ENCODE measurements around the gene DYSF. TPM values are rescaled to one million over a fixed set of nuclear protein-coding genes. Genes with fewer than 3 reads are reported as not detected.

DYSF gene
- total and polyA plus RNA-seq, 9 donors = 2.3 to 16.5 (median 5.1) TPM

GRCh38 chr2:71690876-71691475, 237.6 kb downstream of the DYSF start:
- no peak overlapping the region for H3K27ac ChIP-seq
- no peaks in the 10 kb centered on the region for H3K27me3 ChIP-seq
- H3K4me3 ChIP-seq = no peak overlapping the region
- 71 to 77% (median 76%) methylated on average over 12 of the region's 12 CpGs for WGBS, 3 donors
- H3K36me3 ChIP-seq = no peaks in the 10 kb centered on the region
- peak in 1 of 5 donors; percentile 7 for DNase-seq
- intact Hi-C loops (cut with DNase I) = no loop called here
- no peaks in the 10 kb centered on the region for H3K4me1 ChIP-seq (ENCODE audit: insufficient read depth)
- no peaks in the 10 kb centered on the region for H3K9me3 ChIP-seq
- TF ChIP-seq EP300 (IDR thresholded peaks at IDR 0.05) (no peak), POLR2A (IDR thresholded peaks at IDR 0.05) (no peak), CTCF (IDR thresholded peaks at IDR 0.05) (no peak)

- WGBS, 3 donors = 61 to 66% (median 63%) methylated on average over 24 of the region's 24 CpGs
Measured at GRCh38 chr2:71691747-71692441, 238.5 kb downstream of the DYSF start.

GRCh38 chr2:71692621-71693277, 239.4 kb downstream of the DYSF start:
- intact Hi-C loops (cut with DNase I) = no loop called here
- no peaks in the 10 kb centered on the region for H3K9me3 ChIP-seq
- no peaks in the 10 kb centered on the region for H3K36me3 ChIP-seq
- TF ChIP-seq CTCF (IDR thresholded peaks at IDR 0.05) (no peak), POLR2A (IDR thresholded peaks at IDR 0.05) (no peak), EP300 (IDR thresholded peaks at IDR 0.05) (no peak)
- no peaks in the 10 kb centered on the region for H3K27me3 ChIP-seq
- H3K27ac ChIP-seq = no peak overlapping the region
- no peak overlapping the region for H3K4me3 ChIP-seq
- H3K4me1 ChIP-seq (ENCODE audit: insufficient read depth) = no peaks in the 10 kb centered on the region
- WGBS, 3 donors = 75 to 83% (median 81%) methylated on average over 10 of the region's 10 CpGs
- peak in 1 of 5 donors; percentile 5 for DNase-seq

More at GRCh38 chr2:71691747-71692441, 238.5 kb downstream of the DYSF start:
- Histone ChIP-seq H3K4me3 (no peak overlapping the region), H3K27ac (no peak overlapping the region), H3K4me1 (ENCODE audit: insufficient read depth) (no peaks in the 10 kb centered on the region), H3K36me3 (no peaks in the 10 kb centered on the region), H3K27me3 (no peaks in the 10 kb centered on the region), H3K9me3 (no peaks in the 10 kb centered on the region)
- TF ChIP-seq EP300 (IDR thresholded peaks at IDR 0.05) (no peak), CTCF (IDR thresholded peaks at IDR 0.05) (no peak), POLR2A (IDR thresholded peaks at IDR 0.05) (no peak)
- peak in 1 of 5 donors; percentile 31 for DNase-seq
- intact Hi-C loops (cut with DNase I) = no loop called here

GRCh38 chr2:71693286-71694270, 240.2 kb downstream of the DYSF start:
- no peak overlapping the region for H3K4me3 ChIP-seq
- 90 to 93% (median 90%) methylated on average over 19 of the region's 19 CpGs for WGBS, 3 donors
- intact Hi-C loops (cut with DNase I) = no loop called here
- H3K27ac ChIP-seq = no peak overlapping the region
- no peaks in the 10 kb centered on the region for H3K27me3 ChIP-seq
- no peaks in the 10 kb centered on the region for H3K36me3 ChIP-seq
- no peaks in the 10 kb centered on the region for H3K9me3 ChIP-seq
- DNase-seq = peak in 1 of 5 donors; percentile 15
- TF ChIP-seq POLR2A (IDR thresholded peaks at IDR 0.05) (no peak), CTCF (IDR thresholded peaks at IDR 0.05) (no peak), EP300 (IDR thresholded peaks at IDR 0.05) (no peak)
- no peaks in the 10 kb centered on the region for H3K4me1 ChIP-seq (ENCODE audit: insufficient read depth)
